Testis (tissue), 3 donors: ENCODE measurements around the gene RAB36. TPM values are rescaled to one million over a fixed set of nuclear protein-coding genes. Genes with fewer than 3 reads are reported as not detected.

Source experiments
- DNase-seq: peaks from one replicate; pipeline ENCODE4 v3.0.0-alpha.2; 2019
- H3K27ac ChIP-seq, 2 donors: fragments of 200-600 bp; sonication (generic); one replicate each; pipeline ENCODE4 v1.5.1; 2019
- H3K27me3 ChIP-seq: fragments of 200-600 bp; sonication (generic); one replicate; pipeline ENCODE4 v1.5.1; 2019
- H3K36me3 ChIP-seq: fragments of 200-600 bp; sonication (generic); one replicate; pipeline ENCODE4 v1.5.1; 2017; ENCODE audit warnings: low read depth; ENCODE audit errors: missing control alignments
- H3K4me1 ChIP-seq: fragments of 200-600 bp; sonication (generic); one replicate; pipeline ENCODE4 v1.5.1; 2019
- H3K4me3 ChIP-seq, 2 donors: fragments of 200-600 bp; sonication (generic); one replicate each; pipeline ENCODE4 v1.5.1; 2017 to 2019
- H3K9me3 ChIP-seq: fragments of 200-600 bp; sonication (generic); one replicate; pipeline ENCODE4 v1.5.1; 2017
- POLR2A ChIP-seq: fragments of 450-650 bp; IDR thresholded peaks from one replicate; pipeline ENCODE4 v1.6.1; 2017; ENCODE audit warnings: antibody characterized with exemption, mild to moderate bottlenecking, moderate library complexity
- WGBS, 2 donors: methylation state at CpG; one replicate each; pipeline ENCODE4 v1.1.5; 2018; 5-methylcytosine and 5-hydroxymethylcytosine counted together
- intact Hi-C: fragments of 100-400 bp; cut with DNase I; formaldehyde crosslinking; loops from one replicate; pipeline ENCODE4 v1.15.1; 2023; ENCODE audit warnings: low total_unique reads
- polyA plus RNA-seq: library from polyadenylated mRNA; stranded (reverse); fragments of 350-450 nt; fragmentation: Illumina TruSeq; extraction: RNeasy Lipid Tissue Mini Kit (QIAGEN cat#74804); gene quantifications from one replicate; pipeline ENCODE4 v1.2.3, GENCODE V29; 2014; ENCODE audit warnings: low read depth, low replicate concordance; ENCODE audit not compliant: insufficient read depth
- total RNA-seq, 2 donors: library from RNA; depleted of rRNA; stranded (reverse); fragments of >200 nt; gene quantifications; one replicate each; pipeline ENCODE4 v1.2.3, GENCODE V29; 2016
- TF ChIP-seq, protein P1 (sequence below), 3 experiments: fragments of 450-650 bp in 2 of 3; fragments of 200-600 bp in 1 of 3; sonication (generic) in 1 of 3; IDR thresholded peaks; one replicate each; pipeline ENCODE4 v1.5.1; 2016 to 2019; ENCODE audit warnings: antibody characterized with exemption in 3 of 3, mild to moderate bottlenecking in 2 of 3, moderate library complexity in 1 of 3

Gene RAB36
- total and polyA plus RNA-seq, 3 donors from 2014 or later: 7.4 to 11.1 (median 7.5) TPM

GRCh38 chr22:23110922-23111527 is 34.3 kb upstream of the RAB36 start:
- TF ChIP-seq, protein P1, sequence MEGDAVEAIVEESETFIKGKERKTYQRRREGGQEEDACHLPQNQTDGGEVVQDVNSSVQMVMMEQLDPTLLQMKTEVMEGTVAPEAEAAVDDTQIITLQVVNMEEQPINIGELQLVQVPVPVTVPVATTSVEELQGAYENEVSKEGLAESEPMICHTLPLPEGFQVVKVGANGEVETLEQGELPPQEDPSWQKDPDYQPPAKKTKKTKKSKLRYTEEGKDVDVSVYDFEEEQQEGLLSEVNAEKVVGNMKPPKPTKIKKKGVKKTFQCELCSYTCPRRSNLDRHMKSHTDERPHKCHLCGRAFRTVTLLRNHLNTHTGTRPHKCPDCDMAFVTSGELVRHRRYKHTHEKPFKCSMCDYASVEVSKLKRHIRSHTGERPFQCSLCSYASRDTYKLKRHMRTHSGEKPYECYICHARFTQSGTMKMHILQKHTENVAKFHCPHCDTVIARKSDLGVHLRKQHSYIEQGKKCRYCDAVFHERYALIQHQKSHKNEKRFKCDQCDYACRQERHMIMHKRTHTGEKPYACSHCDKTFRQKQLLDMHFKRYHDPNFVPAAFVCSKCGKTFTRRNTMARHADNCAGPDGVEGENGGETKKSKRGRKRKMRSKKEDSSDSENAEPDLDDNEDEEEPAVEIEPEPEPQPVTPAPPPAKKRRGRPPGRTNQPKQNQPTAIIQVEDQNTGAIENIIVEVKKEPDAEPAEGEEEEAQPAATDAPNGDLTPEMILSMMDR (IDR thresholded peaks at IDR 0.05): no peak
- no peak for TF ChIP-seq POLR2A
- Histone ChIP-seq H3K27ac (no peak overlapping the region), H3K4me3 (no peak overlapping the region), H3K36me3 (no peaks in the 10 kb centered on the region), H3K4me1 (no peaks in the 10 kb centered on the region), H3K27me3 (no peaks in the 10 kb centered on the region), H3K9me3 (no peaks in the 10 kb centered on the region)
- no peak for DNase-seq
- 93 to 98% methylated on average over 10 to 15 of the region's 15 CpGs for WGBS, 2 donors
- intact Hi-C loops: no loop called here

DNA sequence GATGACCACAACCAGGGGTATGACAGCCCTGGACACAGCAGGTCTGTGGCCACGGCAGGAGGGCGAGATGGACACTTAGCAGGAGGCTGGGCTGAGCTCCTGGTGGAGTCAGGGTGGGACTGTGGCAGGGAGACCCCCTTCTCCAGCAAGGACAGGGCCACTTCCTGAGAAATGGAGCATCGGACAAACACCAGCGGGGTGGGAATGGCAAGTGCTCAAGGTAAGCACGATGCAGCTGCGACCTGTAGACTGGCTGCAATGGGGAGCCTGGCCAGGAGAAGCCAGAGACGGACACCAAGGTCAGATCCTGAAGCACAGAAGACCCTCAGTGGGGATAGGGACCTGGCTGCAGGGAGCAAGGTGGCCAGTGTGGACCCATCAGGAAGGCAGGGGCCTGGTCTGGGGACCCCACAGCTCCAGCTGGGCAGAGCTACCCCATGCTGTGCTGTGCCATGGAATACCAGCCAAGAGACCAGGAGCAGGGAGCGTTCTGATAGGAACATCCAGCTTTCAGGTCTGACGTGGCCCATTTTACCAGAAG is 32.7 kb upstream of the RAB36 start:
- no peaks in the 10 kb centered on the region for H3K4me1 ChIP-seq
- intact Hi-C loops: no loop called here
- no peaks in the 10 kb centered on the region for H3K9me3 ChIP-seq
- WGBS, 2 donors: 86 to 94% methylated on average over 8 to 9 of the region's 9 CpGs
- TF ChIP-seq POLR2A: no peak
- TF ChIP-seq, protein P1 (IDR thresholded peaks at IDR 0.05): no peak
- no peaks in the 10 kb centered on the region for H3K27me3 ChIP-seq
- H3K27ac ChIP-seq: no peak overlapping the region
- no peaks in the 10 kb centered on the region for H3K36me3 ChIP-seq
- no peak for DNase-seq
- H3K4me3 ChIP-seq: no peak overlapping the region

DNA sequence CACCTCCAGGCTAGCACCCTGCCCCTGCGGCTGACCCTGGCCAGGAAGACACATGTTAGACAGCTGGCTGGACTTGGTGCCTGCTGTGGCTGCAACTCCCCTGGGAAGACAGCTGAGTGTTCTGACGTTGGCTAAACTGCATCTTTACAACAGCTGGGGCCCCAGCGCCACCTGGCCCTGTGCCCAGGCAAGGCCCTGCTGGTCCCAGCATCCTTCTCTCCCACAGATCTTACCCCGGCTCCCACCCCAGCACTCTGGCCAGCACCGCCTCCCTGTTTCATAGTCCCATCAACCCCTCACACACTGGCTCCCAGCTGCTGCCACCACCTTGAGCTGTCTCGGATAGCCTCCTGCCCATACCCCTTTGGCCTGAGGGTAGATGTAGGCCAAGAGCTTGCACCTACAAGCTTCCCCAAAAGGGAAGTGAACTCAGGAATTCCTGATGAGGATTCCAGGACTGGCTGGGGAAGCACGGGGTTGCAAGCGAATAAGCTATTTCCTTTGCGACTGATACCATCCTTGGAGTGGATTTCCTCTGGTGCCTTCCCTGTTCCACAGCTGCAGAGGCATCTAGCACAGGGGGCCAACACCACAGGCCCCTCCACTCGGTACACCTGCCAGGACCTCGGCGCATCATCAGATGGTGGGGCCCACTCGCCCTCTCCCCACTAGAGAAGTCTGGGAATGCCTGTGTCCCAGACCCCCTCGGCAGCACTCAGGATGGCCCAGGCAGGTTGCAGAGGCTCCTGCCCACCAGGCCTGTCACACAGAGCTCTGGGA is 32.0 kb upstream of the RAB36 start:
- DNase-seq: no peak
- H3K27me3 ChIP-seq: no peaks in the 10 kb centered on the region
- H3K9me3 ChIP-seq: no peaks in the 10 kb centered on the region
- intact Hi-C loops: no loop called here
- no peaks in the 10 kb centered on the region for H3K4me1 ChIP-seq
- H3K27ac ChIP-seq: no peak overlapping the region
- no peak overlapping the region for H3K4me3 ChIP-seq
- WGBS, 2 donors: 64 to 80% methylated on average over 7 to 13 of the region's 14 CpGs
- no peak for TF ChIP-seq POLR2A
- TF ChIP-seq, protein P1 (IDR thresholded peaks at IDR 0.05): no peak
- no peaks in the 10 kb centered on the region for H3K36me3 ChIP-seq

DNA sequence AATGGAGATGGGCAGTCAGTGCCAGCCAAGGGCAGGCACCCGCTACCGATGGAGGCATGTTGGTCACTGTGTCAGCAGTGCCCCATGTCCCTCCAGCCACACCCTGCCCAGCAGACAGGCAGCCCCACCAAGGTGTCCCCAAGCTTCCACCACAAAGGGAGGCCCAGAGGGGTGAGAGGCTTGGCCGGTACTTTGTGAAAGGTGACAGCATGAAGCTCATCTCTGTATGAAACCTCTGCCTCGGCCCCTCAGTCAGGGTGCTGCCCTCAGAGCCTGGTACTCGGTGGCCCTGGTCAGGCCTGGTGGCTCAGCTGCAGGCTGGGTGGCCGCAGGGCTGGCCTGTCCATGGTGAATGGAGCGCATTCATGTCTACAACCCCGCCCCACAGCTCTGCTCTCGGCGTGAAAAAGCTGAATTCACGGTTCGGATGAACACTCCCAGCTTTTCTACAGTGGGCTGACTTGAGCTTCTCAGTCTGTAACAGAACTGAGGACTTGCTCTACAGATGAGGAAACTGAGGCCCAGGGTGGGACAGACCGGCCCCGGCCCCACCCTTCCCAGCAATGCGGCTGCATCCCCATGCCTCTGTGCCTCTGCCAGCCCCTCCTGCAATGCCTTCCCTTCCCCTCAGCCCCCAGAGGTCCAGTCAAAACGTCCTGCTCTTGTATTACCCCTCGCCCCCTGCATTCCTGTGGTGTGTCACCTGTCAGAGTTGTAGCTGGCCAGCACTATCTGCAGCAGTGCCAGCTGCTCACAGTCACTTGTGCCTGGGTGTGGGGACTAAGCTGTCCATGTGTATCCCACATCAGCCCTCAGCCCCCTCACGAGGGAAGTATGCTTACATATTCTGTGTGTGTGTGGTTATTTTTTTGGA is 31.2 kb upstream of the RAB36 start:
- H3K27me3 ChIP-seq: no peaks in the 10 kb centered on the region
- no peaks in the 10 kb centered on the region for H3K4me1 ChIP-seq
- H3K9me3 ChIP-seq: no peaks in the 10 kb centered on the region
- WGBS, 2 donors: 89 to 94% methylated on average over 11 to 18 of the region's 18 CpGs
- no peaks in the 10 kb centered on the region for H3K36me3 ChIP-seq
- no peak for DNase-seq
- no peak overlapping the region for H3K4me3 ChIP-seq
- no peak for TF ChIP-seq POLR2A
- TF ChIP-seq, protein P1 (IDR thresholded peaks at IDR 0.05): no peak
- H3K27ac ChIP-seq: no peak overlapping the region
- intact Hi-C loops: no loop called here
